Measurements from ENCODE around the gene NFATC1.

The NFATC1 gene

DNA sequence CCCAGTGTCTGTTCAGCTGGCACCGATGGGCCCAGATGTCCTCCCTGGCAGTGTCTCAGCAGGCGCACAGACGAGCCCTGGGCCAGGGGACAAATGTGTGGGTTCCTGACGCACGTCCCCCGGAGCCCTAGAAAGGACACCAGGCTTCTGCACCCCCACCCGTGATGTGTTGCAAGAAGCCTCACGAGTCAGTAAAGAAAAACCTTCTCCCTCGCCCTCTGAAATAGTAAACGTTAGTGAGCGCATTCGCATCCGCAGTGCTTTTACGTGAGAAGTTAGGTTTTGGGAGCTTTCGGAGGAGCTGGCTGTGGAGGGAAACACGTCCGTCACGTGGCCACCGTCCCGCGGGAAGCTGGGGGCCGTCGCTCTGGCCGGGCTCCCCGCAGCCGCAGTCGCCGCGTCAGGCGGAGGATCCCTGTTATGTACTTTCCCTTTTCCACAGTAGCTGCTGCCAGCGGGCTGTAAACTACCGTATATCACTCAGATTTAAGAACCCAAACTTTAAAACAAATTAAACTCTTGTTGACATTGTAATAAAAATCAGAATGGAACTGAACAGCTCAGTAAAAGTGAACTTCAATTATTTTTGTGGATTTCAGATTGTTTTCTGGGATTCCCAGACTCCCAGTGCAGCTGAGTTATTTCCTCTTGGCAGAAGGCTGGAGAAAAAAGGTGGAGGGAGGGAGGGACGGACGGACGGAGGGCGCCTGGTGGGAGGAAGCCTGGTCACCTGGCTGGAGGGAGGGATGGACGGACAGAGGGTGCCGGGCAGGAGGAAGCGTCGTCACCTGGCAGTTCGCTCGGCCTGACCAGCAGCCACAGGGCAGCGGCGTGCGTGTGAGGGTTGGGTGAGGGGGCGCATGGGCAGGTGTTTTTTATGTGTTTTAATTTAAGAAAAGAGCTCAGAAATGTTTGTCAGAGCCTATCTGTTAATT lies 112.1 kb downstream of the NFATC1 start:
- DNase-seq (ENCODE audit: low read depth in 2 of 2): no peak

DNA sequence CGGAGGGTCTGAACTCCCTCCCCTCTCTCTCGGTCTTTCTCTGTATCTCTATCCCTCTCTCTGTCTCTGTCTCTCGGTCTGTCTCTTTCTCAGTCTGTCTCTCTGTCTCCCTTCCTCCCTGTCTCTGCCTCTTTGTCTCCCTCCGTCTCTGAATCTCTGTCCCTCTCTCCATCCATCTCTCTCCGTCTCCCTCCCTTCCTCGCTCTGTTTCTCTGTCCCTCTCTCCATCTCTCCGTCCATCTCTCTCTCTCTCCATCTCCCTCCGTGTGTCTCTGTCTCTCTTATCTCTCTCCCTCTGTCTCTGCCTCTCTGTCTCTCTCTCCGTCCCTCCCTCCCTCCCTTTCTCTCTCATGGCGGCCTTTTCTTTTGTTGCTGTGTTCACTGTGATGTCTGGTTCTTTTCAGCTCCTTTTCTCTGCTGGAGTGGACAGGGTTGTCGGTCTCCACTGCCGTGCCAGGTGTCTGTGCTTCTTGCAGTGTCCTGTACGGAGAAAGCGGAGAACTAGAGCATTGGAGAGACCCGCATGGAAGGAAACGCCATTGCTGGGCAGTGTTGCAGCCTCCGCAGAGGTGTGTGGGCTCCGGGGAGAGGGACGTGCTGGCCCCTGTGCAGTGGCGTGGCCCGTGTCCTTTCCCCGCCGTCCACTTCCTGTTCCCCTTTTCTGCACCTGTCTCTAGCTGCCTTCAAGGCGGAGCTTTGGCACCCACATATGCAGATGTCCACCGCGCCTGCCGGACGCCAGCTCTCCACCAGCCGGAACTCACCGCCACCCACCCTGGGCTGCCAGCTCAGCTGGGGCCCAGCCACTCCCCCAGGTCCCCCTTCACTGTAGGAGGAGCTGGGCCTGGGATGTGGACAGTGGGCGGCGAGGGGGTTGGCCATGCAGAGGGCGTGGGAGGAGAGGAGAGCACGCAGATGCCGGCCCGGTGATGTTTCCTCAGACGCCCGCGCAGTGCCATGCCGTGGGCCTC lies 113.1 kb downstream of the NFATC1 start:
- no peak for DNase-seq (ENCODE audit: low read depth in 2 of 2)

DNA sequence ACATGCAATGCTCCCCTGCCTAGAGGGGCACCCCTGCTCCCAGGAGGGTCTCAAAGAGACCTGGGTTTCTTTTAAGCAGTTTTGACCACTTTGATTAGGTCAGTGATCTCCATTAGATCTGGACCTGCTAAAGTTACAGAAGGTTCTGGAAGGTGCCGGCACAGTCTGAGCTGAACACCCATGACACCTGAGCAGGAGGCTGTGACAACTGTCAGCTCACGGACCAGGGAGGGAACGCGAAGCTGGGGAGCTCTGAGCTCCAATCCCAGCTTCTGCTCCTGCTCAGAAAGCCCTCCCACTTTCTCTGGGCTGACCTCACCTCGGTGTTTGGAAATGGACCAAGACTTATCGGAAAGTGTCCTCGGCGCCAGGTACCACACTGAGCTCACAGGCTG lies 113.8 kb downstream of the NFATC1 start:
- DNase-seq (ENCODE audit: low read depth in 2 of 2): no peak

DNA sequence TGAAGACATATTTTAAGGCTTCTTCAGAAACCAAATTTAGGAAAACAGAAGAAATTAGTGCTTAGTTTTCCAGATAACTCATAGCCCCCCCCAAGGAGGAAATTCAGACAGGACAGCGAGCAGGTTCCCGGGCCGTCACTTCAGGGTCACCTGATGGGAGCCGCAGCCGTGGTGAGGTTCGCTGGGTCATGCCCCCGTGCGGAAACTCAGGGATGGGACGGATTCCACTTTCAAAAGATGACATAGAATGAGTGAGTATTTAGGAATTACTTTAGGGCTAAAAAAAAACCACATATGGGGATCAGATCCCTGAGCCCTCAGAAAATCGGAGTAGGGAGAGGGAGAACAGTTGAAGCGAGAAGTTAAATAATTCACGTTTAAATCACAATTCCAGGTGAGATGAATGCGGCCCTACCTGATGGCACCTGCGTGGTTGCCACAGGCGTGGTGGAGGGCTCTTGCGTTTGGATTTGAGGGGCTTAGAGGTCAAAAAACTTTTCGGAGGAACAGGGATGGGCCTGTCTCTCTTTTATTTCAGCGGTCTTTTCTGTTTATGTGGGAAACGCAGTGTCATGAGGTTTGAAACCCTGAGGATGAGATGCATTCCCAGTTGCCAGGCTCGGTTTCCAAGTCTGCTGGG lies 114.4 kb downstream of the NFATC1 start:
- DNase-seq (ENCODE audit: low read depth in 2 of 2): no peak

DNA sequence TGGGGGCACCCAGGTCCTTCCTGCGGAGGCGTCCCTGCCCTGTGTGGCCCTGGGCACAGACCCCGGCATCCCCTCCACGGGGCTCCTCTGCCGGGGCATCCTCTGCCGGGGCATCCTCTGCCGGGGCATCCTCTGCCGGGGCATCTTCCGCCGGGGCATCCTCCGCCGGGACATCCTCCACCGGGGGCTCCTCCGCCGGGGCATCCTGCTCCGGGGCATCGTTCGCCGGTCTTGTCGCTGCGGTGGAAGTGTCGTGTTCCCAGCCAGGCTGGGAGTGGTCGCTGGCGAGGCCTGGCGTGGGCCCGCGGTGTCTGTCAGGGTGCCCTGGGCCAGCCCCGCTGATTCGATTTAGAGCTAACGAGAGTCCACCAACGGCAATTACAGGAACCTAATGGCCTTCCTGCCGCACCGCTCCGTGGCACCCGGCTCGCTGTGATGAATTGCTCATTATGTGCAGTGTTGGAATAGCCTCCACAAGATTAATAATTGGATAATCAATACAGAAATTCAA lies 115.1 kb downstream of the NFATC1 start:
- DNase-seq (ENCODE audit: low read depth in 2 of 2): no peak

DNA sequence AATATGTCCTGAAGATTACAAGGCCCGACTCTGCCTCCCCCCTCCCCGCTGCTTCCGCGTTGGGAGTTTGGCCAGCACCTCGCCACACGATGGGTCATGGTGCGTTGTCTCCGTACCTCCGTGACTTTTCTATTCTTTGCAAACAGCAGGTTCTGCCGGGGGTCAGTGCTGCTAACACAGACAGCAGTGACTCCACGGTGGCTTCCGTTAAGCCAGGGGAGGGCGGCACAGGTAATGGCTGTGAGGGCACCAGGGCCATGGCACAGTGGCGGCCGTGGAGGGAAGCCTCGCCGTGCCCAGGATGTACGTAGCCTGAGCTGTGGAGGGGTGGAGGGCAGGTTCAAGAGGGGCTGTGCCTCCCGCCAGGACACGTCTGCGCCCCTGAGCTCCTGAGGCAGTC lies 115.5 kb downstream of the NFATC1 start:
- no peak for DNase-seq (ENCODE audit: low read depth in 2 of 2)

DNA sequence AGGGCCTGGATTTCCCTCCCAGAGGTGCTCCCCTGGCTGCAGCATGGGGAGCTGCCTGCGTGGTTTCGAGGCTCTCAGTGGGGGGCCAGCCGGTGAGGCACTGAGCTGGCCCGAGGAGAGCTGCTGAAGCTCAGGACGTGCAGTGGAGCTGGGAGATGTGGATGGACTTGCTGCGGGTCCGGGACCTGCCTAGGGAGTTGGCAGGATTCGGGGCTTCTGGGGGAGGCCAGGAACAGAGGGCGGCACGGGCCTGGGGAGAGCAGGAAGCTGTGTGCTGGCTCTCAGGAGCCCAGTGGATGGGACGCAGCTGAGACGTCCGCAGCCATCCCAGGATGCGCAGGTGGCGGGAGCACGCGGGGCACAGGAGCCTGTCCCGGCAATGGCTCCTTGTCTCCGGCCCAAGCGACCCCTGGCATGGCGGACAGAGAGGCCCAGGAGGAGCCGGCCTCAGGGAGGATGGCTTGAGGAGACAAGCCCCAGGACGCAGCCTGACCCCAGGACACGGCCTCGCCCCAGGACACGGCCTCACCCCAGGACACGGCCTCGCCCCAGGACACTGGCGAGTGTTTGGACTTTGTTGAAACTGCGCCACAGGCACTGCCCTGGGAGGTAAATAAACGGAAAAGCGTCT lies 116.1 kb downstream of the NFATC1 start:
- DNase-seq (ENCODE audit: low read depth in 2 of 2): no peak

DNA sequence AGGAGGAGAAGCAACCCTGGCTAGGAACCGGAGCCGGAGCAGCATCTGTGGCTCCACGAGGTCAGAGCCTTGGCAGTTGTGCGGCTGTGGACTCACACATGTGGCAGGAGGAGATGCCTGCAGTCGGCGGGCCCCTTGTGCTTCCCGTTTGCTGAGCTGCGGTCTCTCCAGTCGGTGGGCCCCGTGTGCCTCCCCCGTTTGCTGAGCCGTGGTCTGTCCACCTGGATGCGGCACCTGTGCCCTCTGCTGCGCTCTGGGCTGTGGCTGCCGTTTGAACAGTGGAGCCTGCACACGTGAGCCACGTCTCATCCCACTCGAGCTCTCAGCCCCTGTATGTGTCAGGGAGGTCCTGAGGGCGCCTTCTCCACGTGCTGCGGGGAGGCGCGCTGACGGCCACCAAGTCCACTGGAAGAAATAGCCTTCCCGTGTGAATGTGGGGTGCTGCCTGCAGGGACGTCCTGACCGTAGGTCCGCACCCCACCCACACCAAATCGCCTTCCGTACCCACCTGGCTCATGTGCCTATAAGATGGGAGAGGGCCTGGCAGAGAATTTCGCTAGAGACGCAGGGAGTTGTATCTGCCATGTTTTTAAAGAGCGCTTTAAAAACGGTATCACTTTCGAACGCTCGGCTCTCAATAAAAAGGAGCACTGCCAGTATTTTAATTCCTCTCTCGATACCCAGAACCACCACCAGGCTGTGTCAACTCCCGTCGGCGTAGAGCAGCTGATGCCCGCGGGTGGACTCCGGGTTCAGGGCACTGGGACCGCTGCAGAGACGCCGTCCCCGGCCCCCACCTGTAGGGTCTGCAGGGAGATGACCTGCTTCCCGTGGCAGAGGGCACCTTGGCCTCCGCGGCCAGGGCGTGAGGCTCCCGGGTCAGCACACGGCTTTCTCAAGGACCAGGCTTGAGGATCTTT lies 117.0 kb downstream of the NFATC1 start:
- DNase-seq (ENCODE audit: low read depth in 2 of 2): no peak

DNA sequence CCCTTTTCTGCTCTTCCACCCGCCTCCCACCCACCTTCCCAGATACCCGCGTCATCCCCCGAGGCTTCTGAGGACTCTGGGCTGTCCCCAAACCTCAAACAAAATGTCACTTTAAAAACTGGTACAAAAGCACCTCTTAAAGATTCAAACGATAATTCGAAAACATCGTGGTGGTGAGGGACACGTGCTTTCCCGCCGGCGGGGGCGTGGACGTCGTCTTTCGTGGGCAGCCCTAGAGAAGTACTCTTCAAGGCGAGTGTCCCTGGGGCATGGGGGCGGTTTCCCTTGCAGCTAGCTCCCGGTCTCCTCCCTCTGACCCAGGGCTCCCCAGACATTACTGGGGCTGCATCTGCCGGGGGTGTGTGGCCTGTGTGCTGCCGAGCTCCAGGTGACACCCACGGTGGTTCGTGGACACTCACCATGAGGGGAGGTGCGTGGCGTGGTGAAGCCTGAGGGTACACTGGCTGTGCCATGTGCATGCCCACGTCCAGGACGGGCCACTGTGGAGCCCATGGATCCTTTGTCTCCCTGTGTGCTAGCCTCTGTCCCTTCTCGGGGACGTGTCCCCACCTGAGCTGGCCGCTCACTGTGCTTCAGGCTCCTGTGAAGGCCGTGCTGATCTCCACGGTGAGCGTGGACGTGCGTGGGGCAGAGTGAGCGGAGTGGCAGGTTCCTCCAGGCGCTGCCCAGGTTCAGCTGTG lies 117.8 kb downstream of the NFATC1 start:
- no peak for DNase-seq (ENCODE audit: low read depth in 2 of 2)

DNA sequence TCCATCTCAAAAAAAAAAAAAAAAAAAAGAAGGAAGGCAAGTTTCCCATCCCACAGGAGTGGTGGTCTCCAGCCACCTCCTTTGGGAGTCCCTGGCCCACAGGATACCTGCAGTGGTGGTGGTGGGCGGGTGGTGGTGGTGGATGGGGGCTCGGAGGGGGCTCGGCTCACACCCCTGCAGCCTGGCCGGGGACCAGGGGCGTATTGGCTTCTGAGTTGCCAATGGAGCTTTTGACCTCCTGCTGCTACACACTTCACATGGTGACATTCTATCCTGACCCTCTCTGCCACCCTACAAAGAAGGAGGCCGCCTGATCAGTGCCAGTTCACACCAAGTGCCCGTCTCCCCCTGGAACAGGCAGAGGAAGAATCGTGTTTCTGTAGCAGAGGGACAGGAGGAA lies 119.6 kb downstream of the NFATC1 start:
- DNase-seq (ENCODE audit: low read depth in 2 of 2): no peak

DNA sequence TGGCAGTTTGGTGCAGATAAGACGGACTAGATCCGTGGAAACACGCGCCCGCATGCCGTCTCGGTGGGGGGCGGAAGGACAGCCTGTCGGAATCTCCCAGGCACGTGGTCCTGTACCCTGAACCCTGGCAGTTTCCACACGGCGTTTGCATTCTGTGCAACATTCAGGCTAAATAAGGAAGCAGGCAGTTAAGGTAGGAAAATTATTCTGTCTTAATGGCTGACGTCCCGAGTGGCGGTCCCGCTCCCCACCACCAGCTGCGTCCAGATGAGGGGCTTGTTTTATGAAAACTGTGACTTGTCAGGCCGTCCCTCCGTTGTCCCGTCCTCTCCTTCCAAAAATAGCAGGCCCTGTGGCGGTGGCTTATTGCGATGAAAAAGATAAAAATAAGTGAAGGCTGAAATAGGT lies 120.2 kb downstream of the NFATC1 start:
- no peak for DNase-seq (ENCODE audit: low read depth in 2 of 2)

DNA sequence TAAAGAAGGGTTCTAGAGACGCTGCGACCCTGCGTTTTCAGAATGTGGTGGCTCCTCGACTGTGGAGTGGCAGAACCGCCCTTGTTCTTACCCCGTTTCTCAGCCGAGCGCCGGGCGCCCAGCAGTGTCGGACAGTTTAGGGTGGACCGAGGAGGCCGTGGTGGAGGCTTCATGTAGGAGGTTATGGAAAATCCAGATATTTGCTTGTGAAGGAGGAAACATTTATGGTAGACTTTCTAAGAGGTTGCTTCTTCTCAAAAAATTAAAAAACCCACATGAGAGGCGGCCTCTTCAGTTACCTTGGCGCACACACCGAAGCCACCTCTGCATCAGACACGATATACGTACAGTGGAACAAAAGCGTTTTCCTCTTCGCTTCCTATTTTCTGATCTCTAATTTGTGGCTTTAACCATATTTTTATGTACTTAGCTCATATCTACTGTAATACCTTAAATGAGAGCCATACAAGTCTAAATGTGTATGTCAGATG lies 120.8 kb downstream of the NFATC1 start:
- no peak for DNase-seq (ENCODE audit: low read depth in 2 of 2)

DNA sequence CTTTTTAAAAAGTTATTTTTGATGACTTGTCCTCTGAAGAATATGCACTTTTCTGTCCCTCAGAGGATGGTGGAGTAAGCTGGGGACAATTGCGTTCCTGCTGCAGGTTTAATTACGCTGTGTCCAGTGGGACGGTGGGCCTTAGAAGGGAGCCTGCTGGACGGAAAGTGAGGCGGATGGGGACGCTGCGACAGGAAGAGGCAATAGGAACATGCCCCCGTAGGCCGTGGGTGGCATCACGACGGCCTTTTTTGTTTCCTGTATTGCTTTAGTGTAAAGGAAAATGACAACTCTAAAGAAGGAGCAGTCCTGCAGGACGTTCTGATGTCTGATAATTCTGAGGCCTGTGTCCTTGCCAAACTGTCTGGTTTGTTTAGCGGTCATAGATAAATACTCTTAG lies 121.6 kb downstream of the NFATC1 start:
- DNase-seq (ENCODE audit: low read depth in 2 of 2): no peak

DNA sequence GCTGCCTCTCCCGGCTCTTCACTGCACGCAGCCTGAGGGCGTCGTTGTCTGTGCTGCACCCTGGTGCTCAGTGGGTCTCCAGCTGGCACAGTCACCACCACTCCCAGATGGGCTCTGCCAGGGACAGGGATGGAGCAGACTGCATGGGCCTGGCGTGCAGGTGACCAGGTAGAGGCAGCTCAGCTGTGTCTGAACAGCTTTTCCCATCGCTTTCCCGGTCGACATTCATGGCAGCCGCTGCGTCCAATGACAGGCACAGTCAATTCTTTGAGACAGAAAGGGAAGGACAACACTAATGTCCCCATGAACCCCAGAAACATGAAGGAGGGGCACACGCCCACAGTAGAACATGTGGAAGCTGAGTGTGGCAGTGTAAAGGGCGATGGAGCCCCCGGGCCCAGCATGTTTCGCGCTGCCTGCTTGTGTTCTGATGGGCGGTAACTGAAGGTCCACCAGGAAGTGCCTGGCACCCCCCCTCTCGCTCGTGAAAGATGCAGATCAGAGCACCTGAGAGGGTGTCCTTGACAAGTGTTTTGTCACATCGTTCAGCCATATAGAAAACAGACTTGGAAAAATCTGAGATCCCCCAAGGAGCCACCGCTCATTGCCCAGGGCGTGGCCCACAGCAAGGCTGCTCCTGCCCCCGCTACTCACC lies 122.4 kb downstream of the NFATC1 start:
- DNase-seq (ENCODE audit: low read depth in 2 of 2): no peak

DNA sequence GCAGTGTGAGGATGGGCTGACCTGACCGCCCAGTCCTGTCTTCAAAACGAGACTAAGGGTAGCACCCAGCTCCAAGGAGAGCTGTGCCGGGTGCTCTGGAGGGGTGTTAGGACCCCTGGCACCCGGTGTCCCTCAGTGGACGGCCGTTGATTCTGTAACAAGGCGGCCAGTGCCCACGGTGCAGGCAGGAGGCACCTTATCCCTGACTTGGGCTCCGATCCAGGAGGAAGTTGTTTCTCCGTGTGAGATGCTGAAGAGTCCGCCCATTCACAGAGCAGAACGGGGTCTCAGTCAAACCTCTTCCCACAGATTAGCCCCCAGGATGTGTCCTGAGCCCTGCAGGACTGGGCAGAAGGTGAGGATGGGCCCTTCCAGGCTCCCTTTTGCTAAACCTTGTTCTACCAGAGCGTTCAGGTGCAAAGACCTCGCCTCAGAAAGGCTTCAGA lies 123.0 kb downstream of the NFATC1 start:
- no peak for DNase-seq (ENCODE audit: low read depth in 2 of 2)

DNA sequence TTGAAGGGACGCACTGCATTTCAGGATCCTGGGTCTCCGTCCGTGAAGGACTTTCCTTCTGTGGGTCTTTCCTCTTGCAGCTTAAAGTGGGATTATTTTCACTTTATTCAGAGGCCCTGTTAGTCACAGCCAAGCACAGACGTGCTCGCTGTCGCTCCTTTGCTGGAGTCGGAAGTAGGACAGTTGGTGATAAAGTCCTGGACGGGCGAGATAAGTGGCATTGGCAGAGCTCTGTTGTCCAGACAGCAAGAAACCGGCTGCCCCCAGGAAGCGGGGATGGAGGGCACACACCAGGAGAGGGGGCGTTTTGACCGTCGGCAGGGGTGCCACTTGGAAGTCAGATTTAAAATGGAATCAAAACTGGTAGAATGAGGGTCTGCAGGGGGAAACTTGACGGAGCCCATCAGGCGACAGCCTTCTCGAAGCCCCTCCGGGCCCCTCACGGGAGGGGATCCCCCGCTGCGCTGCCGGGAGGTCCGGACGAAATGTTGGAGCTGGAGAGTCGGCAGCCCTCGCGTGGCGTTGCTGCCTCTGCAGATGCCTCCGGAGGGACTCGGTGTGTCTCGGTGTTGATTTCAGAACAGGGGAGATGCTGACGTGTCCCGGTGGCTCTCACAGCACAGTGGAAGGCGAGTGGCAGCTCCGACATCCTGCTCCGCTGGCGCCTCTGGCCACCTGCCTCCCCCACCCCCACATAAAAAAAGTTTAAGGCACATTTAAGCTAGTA lies 124.2 kb downstream of the NFATC1 start:
- no peak for DNase-seq (ENCODE audit: low read depth in 2 of 2)

DNA sequence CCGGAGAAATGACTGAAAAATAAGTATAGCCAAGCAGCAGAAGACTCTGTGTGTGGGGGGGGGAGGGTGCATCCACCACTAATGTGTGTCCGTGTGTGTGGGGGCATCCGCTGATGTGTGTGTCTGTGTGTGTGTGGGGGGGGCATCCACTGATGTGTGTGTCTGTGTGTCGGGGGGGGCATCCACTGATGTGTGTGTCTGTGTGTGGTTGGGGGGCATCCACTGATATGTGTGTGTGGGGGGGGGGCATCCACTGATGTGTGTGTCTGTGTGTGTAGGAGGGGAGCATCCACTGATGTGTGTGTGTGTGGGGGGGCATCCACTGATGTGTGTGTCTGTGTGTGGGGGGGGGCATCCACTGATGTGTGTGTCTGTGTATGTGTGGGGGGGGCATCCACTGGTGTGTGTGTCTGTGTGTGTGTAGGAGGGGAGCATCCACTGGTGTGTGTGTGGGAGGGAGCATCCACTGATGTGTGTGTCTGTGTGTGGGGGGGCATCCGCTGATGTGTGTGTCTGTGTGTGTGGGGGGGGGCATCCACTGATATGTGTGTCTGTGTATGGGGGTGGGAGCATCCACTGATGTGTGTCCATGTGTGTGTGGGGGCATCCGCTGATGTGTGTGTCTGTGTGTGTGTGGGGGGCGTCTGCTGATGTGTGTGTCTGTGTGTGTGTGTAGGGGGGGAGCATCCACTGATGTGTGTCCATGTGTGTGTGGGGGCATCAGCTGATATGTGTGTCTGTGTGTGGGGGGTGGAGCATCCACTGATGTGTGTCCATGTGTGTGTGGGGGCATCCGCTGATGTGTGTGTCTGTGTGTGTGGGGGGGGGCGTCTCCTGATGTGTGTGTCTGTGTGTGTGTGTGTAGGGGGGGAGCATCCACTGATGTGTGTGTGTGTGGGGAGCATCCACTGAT lies 125.0 kb downstream of the NFATC1 start:
- DNase-seq (ENCODE audit: low read depth in 2 of 2): no peak

Data from fibroblast of skin of left biceps (primary cell).